Natural killer cell (primary cell): ENCODE results near the gene PLD1. TPM values are rescaled to one million over a fixed set of nuclear protein-coding genes. Genes with fewer than 3 reads are reported as not detected.
"Not testable (repeated sequence)": the region's sequence is repeated elsewhere in the genome, so short reads cannot be mapped to it uniquely, and the experiment has no call there.

Experiments used
- ATAC-seq, 3 donors: fragments of 150-1000 bp in 2 of 3; fragments of 200-7000 bp in 1 of 3; cut with Tn5 transposase; 1 replicate in 1 of 3; 2 replicates in 2 of 3; pipeline ENCODE4 v1.10.0; 2021; ENCODE audit warnings: mild to moderate bottlenecking in 2 of 3, moderate library complexity in 2 of 3
- DNase-seq, 2 donors: peaks; one replicate each; pipeline versions ENCODE4 v3.0.0 to v3.0.0-alpha.2; 2013 to 2021; ENCODE audit warnings: mixed read lengths in 1 of 2
- H3K27ac ChIP-seq: one replicate; pipeline ENCODE4 v1.5.1; 2013; ENCODE audit warnings: mild to moderate bottlenecking, low read length
- H3K27me3 ChIP-seq: one replicate; pipeline ENCODE4 v1.6.1; 2013; ENCODE audit warnings: low read length; ENCODE audit not compliant: control insufficient read depth, insufficient read depth
- H3K36me3 ChIP-seq: one replicate; pipeline ENCODE4 v1.6.1; 2013; ENCODE audit warnings: low read length; ENCODE audit not compliant: control insufficient read depth, insufficient read depth
- H3K4me1 ChIP-seq: one replicate; pipeline ENCODE4 v1.6.1; 2013; ENCODE audit warnings: low read length; ENCODE audit not compliant: control insufficient read depth, insufficient read depth
- H3K4me3 ChIP-seq: one replicate; pipeline ENCODE4 v1.5.1; 2013; ENCODE audit warnings: low read length
- H3K9me3 ChIP-seq: one replicate; pipeline ENCODE4 v1.6.1; 2013; ENCODE audit warnings: low read length; ENCODE audit not compliant: control insufficient read depth, insufficient read depth
- H3K27ac Mint-ChIP-seq, 2 donors: one replicate each; pipeline ENCODE4 v1.8.0; 2022; ENCODE audit warnings: mild to moderate bottlenecking in 2 of 2, mixed read lengths in 2 of 2, moderate library complexity in 1 of 2
- H3K27me3 Mint-ChIP-seq, 2 donors: one replicate each; pipeline ENCODE4 v1.8.0; 2022; ENCODE audit warnings: low read depth in 2 of 2, mixed read lengths in 2 of 2
- H3K36me3 Mint-ChIP-seq: one replicate; pipeline ENCODE4 v1.8.0; 2022; ENCODE audit warnings: mixed read lengths
- H3K4me1 Mint-ChIP-seq, 2 donors: one replicate each; pipeline ENCODE4 v1.8.0; 2022; ENCODE audit warnings: mixed read lengths in 2 of 2
- H3K4me3 Mint-ChIP-seq: one replicate; pipeline ENCODE4 v1.8.0; 2022; ENCODE audit warnings: mild to moderate bottlenecking, moderate library complexity, mixed read lengths
- H3K9me3 Mint-ChIP-seq, 2 donors: one replicate each; pipeline ENCODE4 v1.8.0; 2022; ENCODE audit warnings: mixed read lengths in 2 of 2
- CTCF ChIP-seq: fragments of 200-600 bp; IDR thresholded peaks from one replicate; pipeline ENCODE4 v1.8.0; 2022; ENCODE audit warnings: antibody characterized with exemption
- WGBS: methylation state at CpG from one replicate; pipeline ENCODE4 v1.1.7; 2013; ENCODE audit warnings: missing lambda C conversion rate; ENCODE audit not compliant: insufficient coverage; 5-methylcytosine and 5-hydroxymethylcytosine counted together
- intact Hi-C: fragments of 100-400 bp; cut with micrococcal nuclease; formaldehyde crosslinking; loops from one replicate; pipeline ENCODE4 v1.14.2; 2022
- total RNA-seq, 4 donors: library from RNA; stranded (reverse); fragments of 120-200 nt in 1 of 4; gene quantifications; one replicate each; pipeline versions ENCODE4 v1.2.3 to v1.2.4, GENCODE V29; 2013 to 2022

Gene PLD1
- total RNA-seq, 3 donors from 2014 or later (not counting 1 experiment from before 2014, with no cell fraction given): 13.2 to 26.3 (median 17.1) TPM

- DNase-seq: no peak
- TF ChIP-seq CTCF: no peak
Observed at GRCh38 chr3:171699601-171700000, 110.7 kb downstream of the PLD1 start.

GRCh38 chr3:171696805-171697204 is 113.5 kb downstream of the PLD1 start:
- no peaks in the 10 kb centered on the region for H3K27me3 Mint-ChIP-seq

More at GRCh38 chr3:171699601-171700000, 110.7 kb downstream of the PLD1 start:
- ATAC-seq: no peak
- no peak overlapping the region for H3K27ac Mint-ChIP-seq
- H3K36me3 ChIP-seq: no peaks in the 10 kb centered on the region
- H3K36me3 Mint-ChIP-seq: peaks cover 6% of the 10 kb centered on the region
- no peaks in the 10 kb centered on the region for H3K9me3 ChIP-seq
- no peaks in the 10 kb centered on the region for H3K4me1 ChIP-seq
- H3K9me3 Mint-ChIP-seq: no peaks in the 10 kb centered on the region
- H3K4me3 Mint-ChIP-seq: no peak overlapping the region
- no peaks in the 10 kb centered on the region for H3K4me1 Mint-ChIP-seq
- H3K27me3 Mint-ChIP-seq: no peaks in the 10 kb centered on the region
- intact Hi-C loops: no loop called here
- WGBS: 91% methylated on average over 5 of the region's 5 CpGs
- H3K27ac ChIP-seq: no peak overlapping the region
- no peak overlapping the region for H3K4me3 ChIP-seq
- no peaks in the 10 kb centered on the region for H3K27me3 ChIP-seq

GRCh38 chr3:171695426-171695825 is 114.9 kb downstream of the PLD1 start:
- Histone ChIP-seq H3K27ac (no peak overlapping the region), H3K9me3 (no peaks in the 10 kb centered on the region), H3K27me3 (no peaks in the 10 kb centered on the region), H3K4me1 (no peaks in the 10 kb centered on the region), H3K4me3 (no peak overlapping the region), H3K36me3 (no peaks in the 10 kb centered on the region)
- H3K36me3 Mint-ChIP-seq: no peaks in the 10 kb centered on the region
- H3K4me1 Mint-ChIP-seq: no peaks in the 10 kb centered on the region
- ATAC-seq (no peak), DNase-seq (no peak)
- intact Hi-C loops: no loop called here
- H3K27ac Mint-ChIP-seq: no peak overlapping the region
- no peaks in the 10 kb centered on the region for H3K9me3 Mint-ChIP-seq
- H3K27me3 Mint-ChIP-seq: no peaks in the 10 kb centered on the region
- no peak for TF ChIP-seq CTCF
- H3K4me3 Mint-ChIP-seq: no peak overlapping the region
- WGBS: 100% methylated on average over 1 of the region's 1 CpG

More at GRCh38 chr3:171696805-171697204, 113.5 kb downstream of the PLD1 start:
- TF ChIP-seq CTCF: no peak
- Histone ChIP-seq H3K4me3 (no peak overlapping the region), H3K27ac (no peak overlapping the region), H3K9me3 (no peaks in the 10 kb centered on the region), H3K36me3 (no peaks in the 10 kb centered on the region), H3K27me3 (no peaks in the 10 kb centered on the region), H3K4me1 (no peaks in the 10 kb centered on the region)
- intact Hi-C loops: no loop called here
- Mint-ChIP-seq H3K9me3 (no peaks in the 10 kb centered on the region), H3K4me3 (no peak overlapping the region), H3K4me1 (no peaks in the 10 kb centered on the region), H3K36me3 (peaks cover 4% of the 10 kb centered on the region), H3K27ac (no peak overlapping the region)
- ATAC-seq: no peak
- DNase-seq: no peak
- WGBS: 94% methylated on average over 6 of the region's 6 CpGs

- H3K9me3 Mint-ChIP-seq: no peaks in the 10 kb centered on the region
- no CpG with 5 or more reads among the region's 1 CpG for WGBS
- no peaks in the 10 kb centered on the region for H3K36me3 Mint-ChIP-seq
- Histone ChIP-seq H3K4me1 (no peaks in the 10 kb centered on the region), H3K36me3 (no peaks in the 10 kb centered on the region), H3K27ac (no peak overlapping the region), H3K4me3 (no peak overlapping the region), H3K9me3 (no peaks in the 10 kb centered on the region), H3K27me3 (no peaks in the 10 kb centered on the region)
- H3K27ac Mint-ChIP-seq: no peak overlapping the region
- ATAC-seq: no peak
- no peak for DNase-seq
- no peaks in the 10 kb centered on the region for H3K4me1 Mint-ChIP-seq
- no peaks in the 10 kb centered on the region for H3K27me3 Mint-ChIP-seq
- intact Hi-C loops: no loop called here
- H3K4me3 Mint-ChIP-seq: no peak overlapping the region
- TF ChIP-seq CTCF: no peak
Observed at GRCh38 chr3:171694888-171695287, 115.4 kb downstream of the PLD1 start.

- H3K36me3 Mint-ChIP-seq, ATAC-seq, H3K4me3 Mint-ChIP-seq, intact Hi-C loops, H3K4me1 ChIP-seq, H3K4me1 Mint-ChIP-seq, H3K36me3 ChIP-seq, H3K27ac ChIP-seq, H3K27me3 Mint-ChIP-seq, DNase-seq, H3K9me3 Mint-ChIP-seq, H3K4me3 ChIP-seq, H3K27ac Mint-ChIP-seq, H3K27me3 ChIP-seq, H3K9me3 ChIP-seq: not testable (repeated sequence)
- WGBS: 100% methylated on average over 8 of the region's 9 CpGs
Observed at GRCh38 chr3:171692551-171692950, 117.7 kb downstream of the PLD1 start.
